ENCODE data around the gene SLC5A6. TPM values are rescaled to one million over a fixed set of nuclear protein-coding genes. Genes with fewer than 3 reads are reported as not detected.

The SLC5A6 gene
- total and polyA plus RNA-seq, 7 experiments from 2014 or later: 13.2 to 203 (median 32.7) TPM

GRCh38 chr2:27150639-27151230, 61.3 kb downstream of the SLC5A6 start:
- POLR2A ChIA-PET: no interaction called here
- Histone ChIP-seq H3K4me3 (ENCODE audit: low read length) (no peak overlapping the region), H3K4me1 (ENCODE audit: control insufficient read depth in 2 of 2, insufficient read depth in 2 of 2, low read length in 2 of 2) (no peaks in the 10 kb centered on the region), H3K27ac (ENCODE audit: low read depth, low read length) (no peak overlapping the region), H3K27me3 (ENCODE audit: control insufficient read depth in 2 of 2, insufficient read depth in 2 of 2, low read length in 2 of 2) (no peaks in the 10 kb centered on the region), H3K9me3 (ENCODE audit: control insufficient read depth in 2 of 3, low read length in 3 of 3) (no peaks in the 10 kb centered on the region), H3K36me3 (ENCODE audit: control insufficient read depth in 2 of 3, insufficient read depth in 3 of 3, low read length in 3 of 3) (no peaks in the 10 kb centered on the region)
- H3K27ac Mint-ChIP-seq: no peak overlapping the region
- intact Hi-C loops (cut with micrococcal nuclease): no loop called here
- no peaks in the 10 kb centered on the region for H3K36me3 Mint-ChIP-seq
- no peak overlapping the region for H3K4me3 Mint-ChIP-seq
- DNase-seq: no peak
- no peak for ATAC-seq
- H3K27me3 Mint-ChIP-seq: peaks cover 0 to 13% (median 4%) of the 10 kb centered on the region in 5 donors
- CTCF ChIA-PET: interaction anchor here (1.6 kb wide), 1 partner anchor 16 kb away, joined by 3 read pairs; no protein-coding TSS in a partner anchor
- no peaks in the 10 kb centered on the region for H3K9me3 Mint-ChIP-seq
- H3K4me1 Mint-ChIP-seq: no peaks in the 10 kb centered on the region

Other genes with a start within 250 kb of the SLC5A6 start
- 1 to 10 TPM; 1.8 to 6.0 (median 4.5) TPM for gene MAPRE3, start 241.6 kb downstream of the SLC5A6 start, total RNA-seq
- gene MAPRE3, start 241.6 kb downstream of the SLC5A6 start, polyA plus RNA-seq: 1 to 10 TPM; 1.9 to 2.6 TPM
- 100 to 1,000 TPM in 1 of 5 experiments, 10 to 100 TPM in 4; 36.7 to 114 (median 67.5) TPM for gene TMEM214, start 179.3 kb downstream of the SLC5A6 start, total RNA-seq
- 10 to 100 TPM; 18.6 to 32.5 TPM for gene TMEM214, start 179.3 kb downstream of the SLC5A6 start, polyA plus RNA-seq
- 10 to 100 TPM in 4 of 5 experiments, 1 to 10 TPM in 1; 7.6 to 15.7 (median 12.4) TPM for gene AGBL5, start 160.6 kb downstream of the SLC5A6 start, total RNA-seq
- 10 to 100 TPM in 1 of 2 donors, 1 to 10 TPM in 1; 8.0 to 10.4 TPM for gene AGBL5, start 160.6 kb downstream of the SLC5A6 start, polyA plus RNA-seq
- 100 to 1,000 TPM; 241 to 398 (median 263) TPM for gene OST4, start 140.6 kb downstream of the SLC5A6 start, total RNA-seq
- 100 to 1,000 TPM; 747 to 884 TPM for gene OST4, start 140.6 kb downstream of the SLC5A6 start, polyA plus RNA-seq
- gene EMILIN1, start 133.7 kb downstream of the SLC5A6 start, total RNA-seq: 1 to 10 TPM in 1 of 5 experiments, under 1 TPM in 4; 0.35 to 1.4 (median 0.61) TPM
- 1 to 10 TPM in 1 of 2 donors, under 1 TPM in 1; 0.89 to 1.1 TPM for gene EMILIN1, start 133.7 kb downstream of the SLC5A6 start, polyA plus RNA-seq
- 10 to 100 TPM in 1 of 5 experiments, 1 to 10 TPM in 4; 5.8 to 13.8 (median 6.2) TPM for gene KHK, start 125.5 kb downstream of the SLC5A6 start, total RNA-seq
- gene KHK, start 125.5 kb downstream of the SLC5A6 start, polyA plus RNA-seq: 1 to 10 TPM; 7.6 to 8.8 TPM
- 1 to 10 TPM in 1 of 5 experiments, under 1 TPM in 3, not detected in 1; 0.34 to 3.5 (median 0.54) TPM for gene CGREF1, start 93.1 kb downstream of the SLC5A6 start, total RNA-seq
- gene CGREF1, start 93.1 kb downstream of the SLC5A6 start, polyA plus RNA-seq: under 1 TPM; 0.45 to 0.50 TPM
- gene ABHD1, start 88.5 kb downstream of the SLC5A6 start, total RNA-seq: 1 to 10 TPM in 3 of 5 experiments, under 1 TPM in 2; 0.53 to 2.0 (median 1.5) TPM
- gene ABHD1, start 88.5 kb downstream of the SLC5A6 start, polyA plus RNA-seq: under 1 TPM; 0.53 to 0.90 TPM
- gene PREB, start 77.6 kb downstream of the SLC5A6 start, total RNA-seq: 10 to 100 TPM; 25.4 to 72.3 (median 53.2) TPM
- 10 to 100 TPM; 47.0 to 71.9 TPM for gene PREB, start 77.6 kb downstream of the SLC5A6 start, polyA plus RNA-seq
- not detected for gene PRR30, start 72.9 kb downstream of the SLC5A6 start, total RNA-seq
- gene PRR30, start 72.9 kb downstream of the SLC5A6 start, polyA plus RNA-seq: not detected
- not detected for gene TCF23, start 63.3 kb downstream of the SLC5A6 start, total RNA-seq
- gene TCF23, start 63.3 kb downstream of the SLC5A6 start, polyA plus RNA-seq: not detected
- 100 to 1,000 TPM in 2 of 5 experiments, 10 to 100 TPM in 3; 71.0 to 113 (median 90.7) TPM for gene ATRAID, start 227 bp downstream of the SLC5A6 start, total RNA-seq
- gene ATRAID, start 227 bp downstream of the SLC5A6 start, polyA plus RNA-seq: 100 to 1,000 TPM; 320 to 391 TPM
- gene CAD, start 5.1 kb upstream of the SLC5A6 start, total RNA-seq: 10 to 100 TPM; 34.4 to 65.7 (median 45.4) TPM
- gene CAD, start 5.1 kb upstream of the SLC5A6 start, polyA plus RNA-seq: 10 to 100 TPM; 19.6 to 28.1 TPM
- gene SLC30A3, start 50.8 kb upstream of the SLC5A6 start, total RNA-seq: under 1 TPM in 1 of 5 experiments, not detected in 4; 0.29 TPM
- gene SLC30A3, start 50.8 kb upstream of the SLC5A6 start, polyA plus RNA-seq: under 1 TPM in 1 of 2 donors, not detected in 1; 0.56 TPM
- not detected for gene DNAJC5G, start 63.2 kb upstream of the SLC5A6 start, total RNA-seq
- not detected for gene DNAJC5G, start 63.2 kb upstream of the SLC5A6 start, polyA plus RNA-seq
- gene TRIM54, start 70.2 kb upstream of the SLC5A6 start, total RNA-seq: not detected
- not detected for gene TRIM54, start 70.2 kb upstream of the SLC5A6 start, polyA plus RNA-seq
- 1 to 10 TPM; 2.5 to 6.5 (median 4.6) TPM for gene UCN, start 96.2 kb upstream of the SLC5A6 start, total RNA-seq
- under 1 TPM; 0.35 to 0.81 TPM for gene UCN, start 96.2 kb upstream of the SLC5A6 start, polyA plus RNA-seq
- gene MPV17, start 110.8 kb upstream of the SLC5A6 start, total RNA-seq: 100 to 1,000 TPM in 1 of 5 experiments, 10 to 100 TPM in 4; 55.7 to 119 (median 94.4) TPM
- gene MPV17, start 110.8 kb upstream of the SLC5A6 start, polyA plus RNA-seq: 100 to 1,000 TPM; 133 to 145 TPM
- 100 to 1,000 TPM in 1 of 5 experiments, 10 to 100 TPM in 4; 68.0 to 106 (median 78.3) TPM for gene GTF3C2, start 144.5 kb upstream of the SLC5A6 start, total RNA-seq
- gene GTF3C2, start 144.5 kb upstream of the SLC5A6 start, polyA plus RNA-seq: 10 to 100 TPM; 26.6 to 56.1 TPM
- 10 to 100 TPM; 36.5 to 56.1 (median 44.1) TPM for gene EIF2B4, start 158.1 kb upstream of the SLC5A6 start, total RNA-seq
- gene EIF2B4, start 158.1 kb upstream of the SLC5A6 start, polyA plus RNA-seq: 10 to 100 TPM; 23.8 to 42.2 TPM
- gene SNX17, start 158.3 kb upstream of the SLC5A6 start, total RNA-seq: 100 to 1,000 TPM in 3 of 5 experiments, 10 to 100 TPM in 2; 71.0 to 128 (median 111) TPM
- 100 to 1,000 TPM; 187 to 209 TPM for gene SNX17, start 158.3 kb upstream of the SLC5A6 start, polyA plus RNA-seq
- 10 to 100 TPM; 15.6 to 23.2 (median 19.2) TPM for gene ZNF513, start 168.5 kb upstream of the SLC5A6 start, total RNA-seq
- gene ZNF513, start 168.5 kb upstream of the SLC5A6 start, polyA plus RNA-seq: 1 to 10 TPM; 2.6 to 8.1 TPM
- 100 to 1,000 TPM in 1 of 5 experiments, 10 to 100 TPM in 4; 39.5 to 101 (median 45.1) TPM for gene PPM1G, start 197.3 kb upstream of the SLC5A6 start, total RNA-seq
- gene PPM1G, start 197.3 kb upstream of the SLC5A6 start, polyA plus RNA-seq: 100 to 1,000 TPM in 1 of 2 donors, 10 to 100 TPM in 1; 74.4 to 107 TPM
- 100 to 1,000 TPM in 4 of 5 experiments, 10 to 100 TPM in 1; 94.4 to 181 (median 121) TPM for gene NRBP1, start 216.4 kb upstream of the SLC5A6 start, total RNA-seq
- 100 to 1,000 TPM in 1 of 2 donors, 10 to 100 TPM in 1; 70.0 to 124 TPM for gene NRBP1, start 216.4 kb upstream of the SLC5A6 start, polyA plus RNA-seq
- gene KRTCAP3, start 230.1 kb upstream of the SLC5A6 start, total RNA-seq: 10 to 100 TPM in 3 of 5 experiments, 1 to 10 TPM in 2; 5.7 to 27.1 (median 11.5) TPM
- 1 to 10 TPM in 1 of 2 donors, under 1 TPM in 1; 0.39 to 2.6 TPM for gene KRTCAP3, start 230.1 kb upstream of the SLC5A6 start, polyA plus RNA-seq

Measured in naive thymus-derived CD4-positive, alpha-beta T cell (primary cell).